GM12892 (cell line): Measurements from ENCODE around the gene SH2B2.
A peak's percentile ranks its signal among the peaks of the same experiment; 100 is the strongest.

ENCODE experiments used
- POLR2A ChIP-seq: IDR thresholded peaks from 2 replicates; pipeline ENCODE4 v1.6.1; 2011; ENCODE audit warnings: low read depth, low read length, control low read depth
- POLR2AphosphoS5 ChIP-seq: IDR thresholded peaks from 2 replicates; pipeline ENCODE4 v1.6.1; 2011; ENCODE audit warnings: low read depth, low read length, control low read depth
- TAF1 ChIP-seq: IDR thresholded peaks from 2 replicates; pipeline ENCODE4 v1.6.1; 2011; ENCODE audit warnings: low read depth, mild to moderate bottlenecking, control low read depth, low read length, borderline replicate concordance

GRCh38 chr7:102286237-102287110, at the start of gene SH2B2:
- TF ChIP-seq POLR2AphosphoS5 (no peak), TAF1 (no peak), POLR2A (peak; percentile 53; the same call in 1 of the 2 replicates)
